ENCODE data around the gene FER1L5.
"Not testable (repeated sequence)": the region's sequence is repeated elsewhere in the genome, so short reads cannot be mapped to it uniquely, and the experiment has no call there.

FER1L5 gene

GRCh38 chr2:96637385-96638143, 5.0 kb upstream of the FER1L5 start:
- peak; percentile 89 for DNase-seq

GRCh38 chr2:96638144-96639121, 4.1 kb upstream of the FER1L5 start, which contains the start of gene KANSL3:
Gene KANSL3 (minus strand): TSS chr2:96638312. CDS start chr2:96637135, 1,177 bp downstream.
- peak; percentile 95 for DNase-seq

DNA sequence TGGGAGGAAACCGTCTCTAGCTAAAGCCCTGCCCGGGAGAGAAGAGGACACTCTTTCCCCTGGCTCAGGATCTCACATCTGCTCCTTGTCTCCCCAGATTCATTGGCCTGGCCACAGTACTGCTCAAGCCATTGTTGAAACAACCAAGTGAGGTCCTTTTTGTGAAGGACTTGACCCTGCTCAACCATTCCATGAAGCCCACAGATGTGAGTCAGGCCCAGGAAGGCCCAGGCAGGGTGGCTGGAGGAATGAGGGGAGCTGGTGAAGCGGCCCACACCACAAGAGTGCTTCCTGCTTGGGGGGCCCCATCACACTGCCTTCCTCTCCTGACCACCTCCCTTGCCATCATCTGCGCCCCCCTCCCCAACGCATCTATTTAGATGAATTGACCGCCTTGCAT, 5.1 kb downstream of the FER1L5 start:
- no peak for DNase-seq

GRCh38 chr2:96648306-96648930, 5.9 kb downstream of the FER1L5 start:
- DNase-seq: no peak

- no peak for DNase-seq
These were observed 6.8 kb downstream of the FER1L5 start for GRCh38 chr2:96649342-96649741.

DNA sequence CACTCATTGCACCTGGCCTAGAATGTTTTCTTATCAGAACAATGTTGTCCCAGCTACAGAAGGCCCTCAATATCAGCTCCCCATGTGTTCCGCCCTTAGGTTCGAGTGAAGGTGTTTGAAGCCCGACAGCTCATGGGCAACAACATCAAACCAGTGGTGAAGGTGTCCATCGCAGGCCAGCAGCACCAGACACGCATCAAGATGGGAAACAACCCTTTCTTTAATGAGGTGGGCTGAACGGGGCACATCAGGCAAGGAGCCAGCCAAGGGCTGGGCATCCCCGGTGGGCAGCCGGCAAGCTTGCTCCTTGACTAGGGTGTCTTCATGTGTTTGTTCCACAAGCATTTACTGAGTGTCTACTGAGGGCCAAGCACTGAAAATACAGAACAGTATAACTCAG, 9.2 kb downstream of the FER1L5 start:
- DNase-seq: no peak

GRCh38 chr2:96654791-96655190, 12.2 kb downstream of the FER1L5 start:
- DNase-seq: not testable (repeated sequence)

DNA sequence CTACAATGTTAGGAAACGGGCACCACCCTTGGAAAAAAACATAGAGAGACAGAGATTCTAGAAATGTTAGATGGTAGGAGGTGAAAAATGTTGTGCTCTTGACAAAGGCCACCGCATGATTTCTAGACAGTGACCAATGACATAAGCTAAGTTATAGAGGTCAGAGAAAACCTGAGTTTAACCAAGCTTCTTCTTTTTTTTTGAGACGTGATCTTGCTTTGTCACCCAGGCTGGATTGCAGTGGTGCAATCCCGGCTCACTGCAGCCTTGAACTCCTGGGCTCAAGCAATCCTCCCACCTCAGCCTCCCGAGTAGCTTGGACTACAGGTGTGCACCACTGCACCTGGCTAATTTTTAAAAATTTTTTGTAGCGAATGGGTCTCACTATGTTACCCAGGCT, 13.0 kb downstream of the FER1L5 start:
- no peak for DNase-seq

- DNase-seq: no peak
These were observed 14.0 kb downstream of the FER1L5 start for GRCh38 chr2:96656540-96656939.

- DNase-seq: no peak
These were observed 18.8 kb downstream of the FER1L5 start for GRCh38 chr2:96661324-96661723.

- DNase-seq: no peak
These were observed 19.8 kb downstream of the FER1L5 start for GRCh38 chr2:96662360-96662759.

DNA sequence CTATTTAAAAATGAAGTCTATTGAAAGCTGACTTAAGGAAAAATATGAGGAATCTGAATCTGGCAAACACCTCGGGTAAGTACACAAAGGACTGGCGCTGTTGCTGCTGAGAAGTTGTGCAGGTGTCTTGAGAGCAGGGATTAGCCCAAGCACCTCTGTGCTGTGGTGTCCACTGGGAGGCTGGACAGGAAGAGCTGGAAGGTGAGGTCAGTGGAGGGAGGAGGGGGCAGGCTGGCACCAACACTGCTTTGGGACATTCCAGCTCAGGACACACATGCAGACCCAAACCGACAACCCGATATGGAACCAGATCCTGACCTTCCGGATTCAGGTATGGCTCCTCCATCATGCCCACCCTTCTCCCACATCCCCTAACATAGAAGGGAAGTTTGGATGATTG, 20.6 kb downstream of the FER1L5 start:
- no peak for DNase-seq

GRCh38 chr2:96663829-96664228, 21.3 kb downstream of the FER1L5 start:
- no peak for DNase-seq

GRCh38 chr2:96664366-96664925, 21.9 kb downstream of the FER1L5 start:
- DNase-seq: no peak

DNA sequence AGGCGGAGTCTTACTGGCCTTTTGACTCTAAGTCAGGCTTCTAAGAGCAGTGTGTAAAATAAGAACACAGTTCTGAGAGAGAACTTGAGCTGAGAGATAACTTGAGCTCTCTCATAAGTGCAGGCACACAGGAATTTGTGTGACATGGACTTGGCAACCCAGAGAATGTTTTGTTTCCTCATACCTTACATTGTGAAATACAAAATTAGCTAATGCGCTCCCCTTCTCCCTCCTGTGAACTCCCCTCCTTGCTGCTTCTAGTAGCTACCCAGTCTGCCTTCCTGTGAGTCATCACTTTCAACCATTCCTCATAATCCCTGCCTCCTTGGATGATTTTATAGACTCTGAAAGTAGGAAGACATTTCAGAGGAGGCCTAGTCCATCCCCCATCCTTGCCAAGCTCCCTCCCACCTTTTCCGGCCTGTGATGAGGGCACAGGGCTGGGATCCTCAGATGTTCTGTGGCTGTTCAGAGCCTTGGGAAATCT, 22.6 kb downstream of the FER1L5 start:
- DNase-seq: no peak

- not testable (repeated sequence) for DNase-seq
These were observed 23.2 kb downstream of the FER1L5 start for GRCh38 chr2:96665717-96666116.

GRCh38 chr2:96668771-96669170, 26.2 kb downstream of the FER1L5 start:
- no peak for DNase-seq

DNA sequence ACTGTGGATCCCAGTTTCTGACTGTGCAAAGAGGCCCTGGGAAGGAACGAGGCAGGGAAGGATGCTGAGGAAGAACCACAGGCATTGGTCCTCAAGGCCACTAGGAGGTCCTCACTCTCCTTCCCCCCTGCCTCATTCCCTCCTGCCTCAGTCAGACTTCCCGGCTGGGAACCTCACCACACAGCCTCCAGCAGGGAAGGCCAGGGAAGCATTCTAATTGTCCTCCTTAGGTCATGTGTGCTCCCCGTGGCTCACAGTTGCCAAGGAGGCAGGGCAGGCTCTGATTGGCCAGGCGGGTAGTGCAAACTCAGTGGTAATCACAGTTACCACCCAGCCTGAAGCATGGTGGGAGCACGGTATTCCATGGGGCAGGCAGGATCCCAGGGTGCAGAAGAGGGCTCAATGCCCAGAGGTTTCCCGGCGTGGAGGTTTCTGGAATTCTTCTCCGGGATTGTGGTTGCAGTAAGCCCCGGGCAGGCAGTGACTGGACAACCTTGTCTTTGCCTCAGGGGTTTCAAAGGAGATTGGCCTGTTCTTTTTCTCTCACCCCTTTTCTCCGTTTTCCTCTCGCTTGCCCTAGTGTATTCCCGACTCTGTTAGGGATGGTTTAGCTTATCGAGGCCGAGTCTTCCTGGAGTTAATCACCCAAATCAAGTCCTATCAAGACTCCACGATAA, 27.1 kb downstream of the FER1L5 start:
- no peak for DNase-seq

DNA sequence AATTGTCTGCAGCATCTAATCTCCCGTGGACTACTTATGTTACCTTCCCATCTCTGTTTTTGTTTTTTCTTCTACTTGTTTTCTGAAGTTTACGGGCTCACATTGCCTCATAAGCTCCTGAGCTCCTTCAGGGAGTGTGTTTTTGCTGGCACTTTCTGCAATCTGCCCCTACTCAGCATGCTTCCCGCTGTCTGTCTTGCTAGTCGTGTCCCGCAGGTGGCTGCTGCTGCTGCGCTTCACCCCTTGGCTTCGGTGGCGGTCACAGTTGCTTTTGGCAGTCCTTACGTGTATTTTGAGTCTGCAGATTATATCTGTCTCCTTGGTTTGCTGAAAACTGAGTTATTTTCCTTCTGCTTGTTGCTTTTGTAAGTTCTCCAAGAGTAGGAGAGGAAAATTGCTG, 37.3 kb downstream of the FER1L5 start:
- no peak for DNase-seq

DNA sequence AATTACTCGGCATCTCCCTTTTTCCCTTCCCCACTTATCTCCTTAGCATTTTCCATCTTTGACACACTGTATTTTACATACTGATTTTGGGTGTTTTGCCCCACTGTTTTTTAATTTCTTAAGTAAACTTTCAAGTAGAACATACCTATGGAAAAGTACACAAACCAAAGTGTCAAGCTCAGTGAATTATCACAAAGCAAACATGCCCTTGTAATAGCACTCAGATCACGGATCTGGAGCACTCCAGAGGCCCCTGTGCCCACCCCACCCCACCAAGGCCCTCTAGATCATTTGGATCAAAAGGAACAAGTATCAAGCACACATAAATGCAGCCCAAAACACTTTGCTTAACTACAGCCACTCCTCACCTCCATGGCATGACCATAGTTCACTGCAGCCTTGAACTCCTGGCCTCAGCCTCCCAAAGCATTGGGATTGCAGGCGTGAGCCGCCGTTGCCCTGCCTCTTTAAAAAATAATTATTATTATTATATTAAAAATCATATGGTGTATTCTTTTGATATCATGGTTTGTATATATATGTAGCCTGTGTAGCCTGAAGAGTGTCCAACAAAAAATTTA, 38.1 kb downstream of the FER1L5 start:
- no peak for DNase-seq

GRCh38 chr2:96681540-96681939, 39.0 kb downstream of the FER1L5 start:
- DNase-seq: no peak

GRCh38 chr2:96683307-96683706, 40.7 kb downstream of the FER1L5 start:
- DNase-seq: no peak
